Anterior cingulate cortex (tissue), 58 donors: Measurements from ENCODE around the gene NFYA.
A peak's percentile ranks its signal among the peaks of the same experiment; 100 is the strongest.

Source experiments
- DNase-seq, 58 donors: peaks; one replicate each; lab custom pipeline; 2025; lab: John Stamatoyannopoulos, UW

Gene NFYA

GRCh38 chr6:41071923-41072835, 595 bp upstream of the NFYA start, which contains the start of gene OARD1:
TSS of gene OARD1 (minus strand) at chr6:41072356. CDS start at chr6:41071634, 722 bp downstream.
- DNase-seq = peak; percentile 13 to 100 (median 100)

- peak in 56 of 58 donors; percentile 6 to 73 (median 54) for DNase-seq
Observed at GRCh38 chr6:41073203-41073967, 611 bp downstream of the NFYA start.

DNA sequence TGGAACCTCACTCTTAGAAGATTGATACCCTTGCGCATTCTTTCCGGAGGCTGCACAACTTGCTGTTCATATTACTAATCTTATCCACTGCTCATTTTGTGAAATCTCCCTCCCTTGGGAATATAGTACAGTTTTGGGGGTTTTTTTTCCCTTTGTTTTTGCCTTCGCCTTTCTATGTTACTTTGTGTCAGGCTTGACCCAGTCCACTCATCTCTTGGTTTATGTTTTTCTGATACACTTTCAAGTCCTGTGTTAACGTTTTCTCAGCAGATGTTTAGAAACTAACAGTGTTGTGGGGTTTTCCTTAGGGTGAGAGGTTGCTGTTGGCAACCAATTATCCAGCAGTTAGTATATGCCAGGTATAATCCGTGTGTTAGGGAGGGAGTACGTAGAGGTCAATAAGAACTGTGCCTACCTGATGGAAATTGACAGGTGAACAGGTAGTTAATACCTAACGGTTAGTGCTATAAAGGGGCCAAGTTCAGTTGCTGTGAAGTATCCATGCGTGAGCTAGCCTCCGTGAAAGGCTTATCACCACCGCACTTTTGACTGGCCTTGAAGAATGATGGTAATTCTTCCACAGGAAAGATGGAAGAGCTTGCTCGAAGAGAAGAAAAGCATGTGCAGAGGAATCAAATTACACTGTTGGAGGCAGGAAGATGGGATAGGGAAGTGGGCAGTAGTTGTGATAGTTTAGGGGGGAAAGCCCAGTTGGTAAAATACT, 1.4 kb downstream of the NFYA start:
- DNase-seq = no peak

- DNase-seq = no peak
Observed at GRCh38 chr6:41074692-41075436, 2.1 kb downstream of the NFYA start.

DNA sequence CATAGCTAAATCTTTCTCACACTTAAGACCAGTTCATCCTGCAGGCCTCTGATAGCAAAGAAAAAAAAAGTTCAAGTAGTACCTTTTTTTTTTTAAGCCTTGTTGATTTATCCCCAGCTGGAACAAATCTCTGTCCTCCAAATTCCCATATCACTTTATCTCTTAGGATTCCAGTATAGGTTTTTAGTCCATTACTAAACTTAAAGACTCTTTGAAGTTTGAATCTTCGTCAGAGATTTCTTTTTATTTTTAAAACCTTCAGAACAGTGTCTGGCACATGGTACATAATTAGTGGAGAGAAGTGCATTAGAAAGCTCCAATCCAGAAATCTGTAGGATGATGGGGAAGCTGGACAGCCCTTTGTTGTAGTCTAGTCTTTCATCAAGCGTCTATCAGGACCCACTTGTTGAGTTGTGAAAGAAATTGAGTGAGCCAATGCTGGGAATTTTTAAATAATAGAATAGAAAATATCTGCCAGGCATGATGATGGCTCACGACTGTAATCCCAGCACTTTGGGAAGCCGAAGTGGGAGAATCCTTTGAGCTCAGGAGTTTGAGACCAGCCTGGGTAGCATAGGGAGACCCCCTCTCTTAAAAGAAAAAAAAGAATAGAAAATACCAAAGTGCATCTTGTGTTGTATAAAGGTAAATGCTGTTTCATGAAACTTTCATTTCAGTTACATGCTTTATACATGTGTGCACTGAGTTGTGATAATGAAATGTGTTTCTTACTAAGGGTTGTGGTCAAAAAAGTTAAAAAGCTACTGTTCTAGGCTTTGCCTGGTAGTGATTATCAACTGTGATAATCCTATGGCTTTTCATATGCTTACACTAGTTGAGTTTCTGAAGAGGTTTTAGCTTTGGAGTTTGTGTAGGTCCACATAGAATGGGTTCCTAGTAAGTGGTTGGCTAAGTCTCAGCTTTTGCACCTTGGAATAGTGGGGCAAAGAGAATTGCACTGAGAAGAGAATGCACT, 3.2 kb downstream of the NFYA start:
- DNase-seq = no peak

- DNase-seq = no peak
Observed at GRCh38 chr6:41077536-41077935, 4.8 kb downstream of the NFYA start.

DNA sequence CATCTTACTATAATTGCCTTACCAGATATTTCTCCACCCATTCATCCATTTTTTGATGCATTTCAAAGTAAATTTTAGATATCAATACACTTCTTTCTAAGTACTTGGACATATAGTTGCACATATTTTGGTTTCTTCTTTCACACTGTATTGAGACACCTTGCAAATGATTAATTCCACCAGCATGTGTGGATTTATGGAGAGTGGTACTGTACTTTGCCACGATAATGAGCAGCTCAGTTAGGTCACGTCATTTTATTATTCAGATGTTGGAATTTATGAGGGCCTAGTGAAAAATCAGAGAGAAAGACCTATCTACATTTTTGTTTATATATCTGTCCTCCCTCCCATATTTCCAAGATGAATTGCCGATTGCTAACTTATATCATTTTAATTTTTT, 5.3 kb downstream of the NFYA start:
- DNase-seq = no peak

GRCh38 chr6:41079080-41079479, 6.3 kb downstream of the NFYA start:
- no peak for DNase-seq

DNA sequence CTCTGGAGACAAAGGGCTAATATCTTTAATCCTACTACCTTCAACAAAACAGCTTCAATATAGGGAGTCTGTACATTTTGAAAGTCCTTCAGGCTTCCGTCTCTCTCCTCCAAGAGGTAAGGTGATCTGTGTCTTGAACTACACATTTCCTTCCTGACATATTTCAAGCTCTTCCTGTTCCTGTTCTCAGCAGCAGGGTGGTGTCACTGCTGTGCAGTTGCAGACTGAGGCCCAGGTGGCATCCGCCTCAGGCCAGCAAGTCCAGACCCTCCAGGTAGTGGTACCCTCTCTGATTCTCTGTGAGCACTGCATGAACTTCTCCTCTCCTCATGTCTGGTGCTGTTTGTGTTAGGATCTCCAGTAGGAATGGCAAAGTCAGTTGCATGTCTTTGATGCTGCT, 7.8 kb downstream of the NFYA start:
- no peak for DNase-seq

DNA sequence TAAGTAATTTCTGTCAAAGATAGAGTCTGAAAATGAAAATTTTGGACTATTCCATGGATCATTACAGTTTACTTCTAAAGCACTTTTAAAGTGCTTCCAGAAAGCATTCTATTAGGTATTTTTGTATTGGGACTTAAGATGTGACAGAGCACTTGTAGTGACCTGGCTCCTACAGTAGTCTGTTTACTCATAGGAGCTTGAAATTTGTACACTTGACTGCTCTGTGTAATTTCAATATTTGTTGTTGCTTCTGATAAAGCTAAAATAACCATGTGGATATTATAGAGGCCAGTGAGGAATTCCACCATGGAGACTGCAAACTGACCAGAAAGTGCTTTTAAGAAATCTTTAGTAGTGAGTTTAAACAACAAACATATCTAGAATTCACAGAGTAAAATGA, 10.3 kb downstream of the NFYA start:
- DNase-seq = no peak

- no peak for DNase-seq
Observed at GRCh38 chr6:41085182-41085581, 12.4 kb downstream of the NFYA start.

DNA sequence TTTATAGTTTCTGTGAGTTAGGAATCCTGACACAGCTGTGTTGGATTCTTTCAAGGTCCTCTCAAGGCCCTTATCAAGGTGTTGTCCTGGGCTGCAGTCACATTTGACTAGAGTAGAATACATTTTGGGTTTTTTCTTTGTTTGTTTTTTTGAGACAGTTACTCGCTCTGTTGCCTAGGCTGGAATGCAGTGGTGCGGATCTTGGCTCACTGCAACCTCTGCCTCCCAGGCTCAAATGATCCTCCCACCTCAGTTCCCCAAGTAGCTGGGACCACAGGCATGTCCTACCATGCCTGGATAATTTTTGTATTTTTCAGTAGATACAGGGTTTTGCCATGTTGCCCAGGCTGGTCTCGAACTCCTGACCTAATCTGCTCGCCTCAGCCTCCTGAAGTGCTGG, 15.7 kb downstream of the NFYA start:
- no peak for DNase-seq

- DNase-seq = no peak
Observed at GRCh38 chr6:41090841-41091761, 18.3 kb downstream of the NFYA start.

DNA sequence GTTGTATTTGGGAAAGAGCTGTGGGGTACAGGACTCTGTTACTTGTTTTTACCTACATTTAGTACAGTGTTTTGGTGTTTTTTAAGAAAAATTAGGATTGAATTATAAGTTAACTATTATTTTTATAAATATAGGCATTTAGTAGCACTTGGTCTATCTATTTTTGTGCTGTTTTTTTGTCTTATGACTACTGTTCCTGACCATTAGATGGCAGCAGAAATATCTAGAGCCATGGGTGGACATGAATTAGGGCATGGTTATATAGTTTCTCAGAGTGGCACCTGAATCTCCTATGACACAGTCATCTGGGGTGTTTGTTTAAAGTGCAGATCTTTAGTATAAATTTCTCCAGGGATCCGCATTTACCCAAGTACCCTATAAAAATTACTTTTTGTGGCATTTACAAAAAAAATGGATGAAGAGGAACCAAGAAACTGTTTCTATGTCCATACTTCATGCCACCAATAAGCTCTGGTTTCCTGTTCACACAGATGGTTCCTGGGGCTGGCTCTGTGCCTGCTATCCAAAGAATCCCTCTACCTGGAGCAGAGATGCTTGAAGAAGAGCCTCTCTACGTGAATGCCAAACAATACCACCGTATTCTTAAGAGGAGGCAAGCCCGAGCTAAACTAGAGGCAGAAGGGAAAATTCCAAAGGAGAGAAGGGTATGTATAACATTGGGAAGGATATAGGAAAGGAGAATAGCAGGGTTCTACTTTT, 19.8 kb downstream of the NFYA start:
- no peak for DNase-seq

- DNase-seq = no peak
Observed at GRCh38 chr6:41093729-41094128, 21.0 kb downstream of the NFYA start.

- DNase-seq = no peak
Observed at GRCh38 chr6:41097467-41098090, 24.8 kb downstream of the NFYA start.

DNA sequence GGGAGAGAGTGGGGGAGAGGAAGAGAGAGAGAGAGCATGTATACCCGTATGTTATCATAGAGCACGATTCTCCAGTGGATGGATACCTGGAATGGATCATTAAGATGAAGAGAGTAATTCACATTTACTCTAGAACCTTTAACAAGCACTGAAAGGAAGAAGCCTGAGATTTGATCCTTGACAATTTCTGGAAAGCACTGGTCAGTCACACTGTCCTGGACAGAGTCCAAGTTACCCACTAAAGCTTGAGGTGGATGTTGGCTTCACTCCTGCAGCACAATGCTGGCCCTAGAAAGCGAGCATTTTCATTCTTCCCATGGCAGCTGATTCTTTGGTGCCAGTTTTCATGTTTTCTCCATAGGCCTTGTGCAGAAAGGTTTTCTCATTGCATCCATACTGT, 25.6 kb downstream of the NFYA start:
- no peak for DNase-seq
